Osteocyte (in vitro differentiated cells): Measurements from ENCODE around the gene PRR12. TPM values are rescaled to one million over a fixed set of nuclear protein-coding genes. Genes with fewer than 3 reads are reported as not detected.

Experiments
- DNase-seq: peaks from one replicate; pipeline ENCODE4 v3.0.0; 2021; ENCODE audit warnings: mixed read lengths; ENCODE audit not compliant: unreplicated experiment; ENCODE audit errors: extremely low spot score
- H3K27ac Mint-ChIP-seq: one replicate; pipeline ENCODE4 v1.8.0; 2021; ENCODE audit warnings: mild to moderate bottlenecking, mixed read lengths; ENCODE audit not compliant: unreplicated experiment
- H3K27me3 Mint-ChIP-seq: one replicate; pipeline ENCODE4 v1.8.0; 2021; ENCODE audit warnings: mixed read lengths; ENCODE audit not compliant: unreplicated experiment
- H3K36me3 Mint-ChIP-seq: one replicate; pipeline ENCODE4 v1.8.0; 2021; ENCODE audit warnings: mixed read lengths; ENCODE audit not compliant: unreplicated experiment
- H3K4me1 Mint-ChIP-seq: one replicate; pipeline ENCODE4 v1.8.0; 2021; ENCODE audit warnings: mixed read lengths; ENCODE audit not compliant: unreplicated experiment
- H3K4me3 Mint-ChIP-seq: one replicate; pipeline ENCODE4 v1.8.0; 2021; ENCODE audit warnings: mild to moderate bottlenecking, moderate library complexity, mixed read lengths; ENCODE audit not compliant: unreplicated experiment
- H3K9me3 Mint-ChIP-seq: one replicate; pipeline ENCODE4 v1.8.0; 2021; ENCODE audit warnings: mixed read lengths; ENCODE audit not compliant: unreplicated experiment
- CTCF ChIP-seq: fragments of 200-600 bp; sonication (generic); IDR thresholded peaks from 2 replicates; pipeline ENCODE4 v1.5.0; 2021; ENCODE audit warnings: antibody characterized with exemption, mild to moderate bottlenecking, moderate library complexity
- total RNA-seq: library from RNA; stranded (reverse); gene quantifications from 2 replicates; pipeline ENCODE4 v1.2.1, GENCODE V29; 2021

The PRR12 gene
- total RNA-seq, 1 donor from 2014 or later: 31.6 TPM

- H3K9me3 Mint-ChIP-seq: no peaks in the 10 kb centered on the region
- H3K27ac Mint-ChIP-seq: no peak overlapping the region
- no peak for TF ChIP-seq CTCF
- H3K27me3 Mint-ChIP-seq: no peaks in the 10 kb centered on the region
- no peak overlapping the region for H3K4me3 Mint-ChIP-seq
- H3K36me3 Mint-ChIP-seq: no peaks in the 10 kb centered on the region
- peaks cover 13% of the 10 kb centered on the region for H3K4me1 Mint-ChIP-seq
- DNase-seq: no peak
Measured at GRCh38 chr19:49588365-49589122, 2.4 kb upstream of the PRR12 start.

- no peak overlapping the region for H3K4me3 Mint-ChIP-seq
- DNase-seq: no peak
Measured at GRCh38 chr19:49589502-49589905, 1.5 kb upstream of the PRR12 start.

GRCh38 chr19:49590071-49590970 lies 661 bp upstream of the PRR12 start:
- H3K36me3 Mint-ChIP-seq: peaks cover 4% of the 10 kb centered on the region
- no peaks in the 10 kb centered on the region for H3K27me3 Mint-ChIP-seq
- H3K4me1 Mint-ChIP-seq: peaks cover 19% of the 10 kb centered on the region
- peak overlapping the region; percentile 88 for H3K27ac Mint-ChIP-seq
- peak; percentile 96 for DNase-seq
- TF ChIP-seq CTCF: no peak
- H3K4me3 Mint-ChIP-seq: peak overlapping the region; percentile 80
- H3K9me3 Mint-ChIP-seq: no peaks in the 10 kb centered on the region

More at GRCh38 chr19:49589502-49589905, 1.5 kb upstream of the PRR12 start:
- peaks cover 4% of the 10 kb centered on the region for H3K36me3 Mint-ChIP-seq
- TF ChIP-seq CTCF: no peak
- no peaks in the 10 kb centered on the region for H3K9me3 Mint-ChIP-seq
- H3K27me3 Mint-ChIP-seq: no peaks in the 10 kb centered on the region
- peaks cover 19% of the 10 kb centered on the region for H3K4me1 Mint-ChIP-seq
- no peak overlapping the region for H3K27ac Mint-ChIP-seq

GRCh38 chr19:49591731-49592485 lies 926 bp downstream of the PRR12 start:
- H3K4me1 Mint-ChIP-seq: peaks cover 19% of the 10 kb centered on the region
- H3K4me3 Mint-ChIP-seq: peak overlapping the region; percentile 80
- DNase-seq: no peak
- TF ChIP-seq CTCF: no peak
- peak overlapping the region; percentile 84 for H3K27ac Mint-ChIP-seq
- peaks cover 4% of the 10 kb centered on the region for H3K36me3 Mint-ChIP-seq
- H3K27me3 Mint-ChIP-seq: no peaks in the 10 kb centered on the region
- no peaks in the 10 kb centered on the region for H3K9me3 Mint-ChIP-seq
